Smooth muscle cell (in vitro differentiated cells): Measurements from ENCODE around the gene WIPF2. TPM values are rescaled to one million over a fixed set of nuclear protein-coding genes. Genes with fewer than 3 reads are reported as not detected.

ENCODE experiments used
- DNase-seq: peaks from one replicate; lab custom pipeline; 2025; ENCODE audit not compliant: unreplicated experiment; lab: John Stamatoyannopoulos, UW
- H2AFZ ChIP-seq: fragments of 200-600 bp; sonication (generic); 2 replicates; pipeline ENCODE4 v1.6.0; 2016; ENCODE audit warnings: antibody characterized with exemption, low read depth, mild to moderate bottlenecking
- H3F3A ChIP-seq: fragments of 200-600 bp; sonication (generic); 2 replicates; pipeline ENCODE4 v1.6.0; 2017; ENCODE audit warnings: antibody characterized with exemption, low read depth
- H3K27ac ChIP-seq: fragments of 200-600 bp; sonication (generic); 2 replicates; pipeline ENCODE4 v1.5.1; 2016; ENCODE audit warnings: low read depth, mild to moderate bottlenecking
- H3K27me3 ChIP-seq: fragments of 200-600 bp; sonication (generic); 2 replicates; pipeline ENCODE4 v1.6.1; 2016; ENCODE audit warnings: low read depth, mild to moderate bottlenecking
- H3K36me3 ChIP-seq: fragments of 200-600 bp; sonication (generic); 2 replicates; pipeline ENCODE4 v1.5.1; 2016; ENCODE audit warnings: low read depth
- H3K4me1 ChIP-seq: fragments of 200-600 bp; sonication (generic); 2 replicates; pipeline ENCODE4 v1.5.1; 2016; ENCODE audit warnings: low read depth
- H3K4me2 ChIP-seq: fragments of 200-600 bp; sonication (generic); 2 replicates; pipeline ENCODE4 v1.6.0; 2016; ENCODE audit warnings: mild to moderate bottlenecking
- H3K4me3 ChIP-seq: fragments of 200-600 bp; sonication (generic); 2 replicates; pipeline ENCODE4 v1.5.1; 2016; ENCODE audit warnings: mild to moderate bottlenecking
- H3K79me2 ChIP-seq: fragments of 200-600 bp; sonication (generic); 2 replicates; pipeline ENCODE4 v1.6.0; 2016; ENCODE audit warnings: low read depth, mild to moderate bottlenecking
- H3K9ac ChIP-seq: fragments of 200-600 bp; sonication (generic); 2 replicates; pipeline ENCODE4 v1.6.0; 2016; ENCODE audit warnings: low read depth
- H3K9me3 ChIP-seq: fragments of 200-600 bp; sonication (generic); replicated peaks from 2 replicates; pipeline ENCODE4 v1.5.1; 2016; ENCODE audit warnings: low read depth
- H4K20me1 ChIP-seq: fragments of 200-600 bp; sonication (generic); 2 replicates; pipeline ENCODE4 v1.6.0; 2016; ENCODE audit warnings: low read depth
- WGBS: methylation state at CpG from one replicate; pipeline ENCODE4 v1.1.7; 2016; ENCODE audit warnings: low lambda C conversion rate; 5-methylcytosine and 5-hydroxymethylcytosine counted together
- polyA plus RNA-seq: library from polyadenylated mRNA; unstranded; fragments of >200 nt; fragmentation: Nextera tagmentation; extraction: Ambion mirVana; gene quantifications from 2 replicates; pipeline ENCODE4 v1.2.1, GENCODE V29; 2016
- total RNA-seq: library from RNA; depleted of rRNA; stranded (reverse); fragments of >200 nt; gene quantifications from 2 replicates; pipeline ENCODE4 v1.2.3, GENCODE V29; 2014
- TF ChIP-seq, protein P1 (sequence below): fragments of 200-600 bp; sonication (generic); IDR thresholded peaks from 2 replicates; pipeline ENCODE4 v1.5.1; 2017; ENCODE audit warnings: borderline replicate concordance, mild to moderate bottlenecking, antibody characterized with exemption; ENCODE audit not compliant: insufficient read depth, poor library complexity, severe bottlenecking

The WIPF2 gene
- total and polyA plus RNA-seq, 2 experiments from 2014 or later = 6.7 to 13.9 TPM

DNA sequence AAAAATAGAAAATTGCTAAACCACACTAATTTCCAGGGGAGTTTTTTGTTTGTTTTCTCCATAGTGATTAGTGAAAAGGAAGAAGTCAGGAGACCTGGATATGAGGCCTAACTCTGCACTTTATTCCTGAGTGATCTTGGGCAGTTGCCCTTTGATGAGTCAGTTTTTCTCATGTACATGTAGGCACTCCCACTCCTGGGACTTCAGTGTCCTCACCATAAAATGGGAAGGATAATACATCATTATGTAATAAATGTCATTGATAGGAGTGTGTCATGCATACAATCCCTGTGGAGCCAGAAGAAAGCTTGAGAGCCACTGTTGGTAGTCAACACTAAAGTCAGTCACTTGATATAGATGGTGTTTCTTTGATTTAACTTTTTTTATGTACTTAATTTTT lies 32.5 kb downstream of the WIPF2 start:
- H3K9ac ChIP-seq = no peak overlapping the region
- no peaks in the 10 kb centered on the region for H3K4me1 ChIP-seq
- H3K36me3 ChIP-seq = peaks cover 5% of the 10 kb centered on the region
- no peaks in the 10 kb centered on the region for H3K27me3 ChIP-seq
- no peak for DNase-seq
- H3K9me3 ChIP-seq = no peaks in the 10 kb centered on the region
- peaks cover 80% of the 10 kb centered on the region for H3K79me2 ChIP-seq
- no peak overlapping the region for H3K4me3 ChIP-seq
- H3K27ac ChIP-seq = peak overlapping the region; percentile 69
- H2AFZ ChIP-seq = no peak overlapping the region
- peaks cover 7% of the 10 kb centered on the region for H3F3A ChIP-seq
- TF ChIP-seq, protein P1, sequence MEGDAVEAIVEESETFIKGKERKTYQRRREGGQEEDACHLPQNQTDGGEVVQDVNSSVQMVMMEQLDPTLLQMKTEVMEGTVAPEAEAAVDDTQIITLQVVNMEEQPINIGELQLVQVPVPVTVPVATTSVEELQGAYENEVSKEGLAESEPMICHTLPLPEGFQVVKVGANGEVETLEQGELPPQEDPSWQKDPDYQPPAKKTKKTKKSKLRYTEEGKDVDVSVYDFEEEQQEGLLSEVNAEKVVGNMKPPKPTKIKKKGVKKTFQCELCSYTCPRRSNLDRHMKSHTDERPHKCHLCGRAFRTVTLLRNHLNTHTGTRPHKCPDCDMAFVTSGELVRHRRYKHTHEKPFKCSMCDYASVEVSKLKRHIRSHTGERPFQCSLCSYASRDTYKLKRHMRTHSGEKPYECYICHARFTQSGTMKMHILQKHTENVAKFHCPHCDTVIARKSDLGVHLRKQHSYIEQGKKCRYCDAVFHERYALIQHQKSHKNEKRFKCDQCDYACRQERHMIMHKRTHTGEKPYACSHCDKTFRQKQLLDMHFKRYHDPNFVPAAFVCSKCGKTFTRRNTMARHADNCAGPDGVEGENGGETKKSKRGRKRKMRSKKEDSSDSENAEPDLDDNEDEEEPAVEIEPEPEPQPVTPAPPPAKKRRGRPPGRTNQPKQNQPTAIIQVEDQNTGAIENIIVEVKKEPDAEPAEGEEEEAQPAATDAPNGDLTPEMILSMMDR = no peak
- H3K4me2 ChIP-seq = no peak overlapping the region
- H4K20me1 ChIP-seq = peaks cover 96% of the 10 kb centered on the region

DNA sequence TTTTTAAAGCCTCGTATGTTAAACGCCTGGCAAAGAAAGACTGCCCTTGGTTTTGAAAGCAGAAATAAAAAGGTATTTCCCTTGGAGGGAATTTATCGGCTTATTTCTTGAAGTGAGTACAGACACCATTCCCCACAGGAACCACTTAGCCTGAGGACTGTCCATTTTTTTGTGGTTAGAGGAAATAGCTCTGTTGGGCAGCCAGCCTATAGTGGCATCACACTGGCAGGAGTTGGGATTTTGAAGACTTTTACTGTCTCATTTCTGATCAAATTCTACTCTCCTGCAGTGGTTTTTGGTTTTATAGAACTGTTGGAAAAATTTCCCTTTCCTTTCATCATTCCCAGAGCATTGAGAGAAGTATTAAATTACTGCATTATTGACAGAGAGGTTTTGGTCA lies 34.5 kb downstream of the WIPF2 start:
- Histone ChIP-seq H4K20me1 (peaks cover 79% of the 10 kb centered on the region), H3K4me2 (no peak overlapping the region), H2AFZ (no peak overlapping the region), H3K79me2 (peaks cover 64% of the 10 kb centered on the region), H3K27ac (peak overlapping the region; percentile 24), H3K27me3 (no peaks in the 10 kb centered on the region), H3F3A (peaks cover 3% of the 10 kb centered on the region), H3K36me3 (peaks cover 7% of the 10 kb centered on the region), H3K4me3 (no peak overlapping the region), H3K9ac (no peak overlapping the region), H3K9me3 (no peaks in the 10 kb centered on the region), H3K4me1 (no peaks in the 10 kb centered on the region)
- WGBS = 92% methylated on average over 3 of the region's 3 CpGs
- DNase-seq = no peak
- TF ChIP-seq, protein P1 = no peak

DNA sequence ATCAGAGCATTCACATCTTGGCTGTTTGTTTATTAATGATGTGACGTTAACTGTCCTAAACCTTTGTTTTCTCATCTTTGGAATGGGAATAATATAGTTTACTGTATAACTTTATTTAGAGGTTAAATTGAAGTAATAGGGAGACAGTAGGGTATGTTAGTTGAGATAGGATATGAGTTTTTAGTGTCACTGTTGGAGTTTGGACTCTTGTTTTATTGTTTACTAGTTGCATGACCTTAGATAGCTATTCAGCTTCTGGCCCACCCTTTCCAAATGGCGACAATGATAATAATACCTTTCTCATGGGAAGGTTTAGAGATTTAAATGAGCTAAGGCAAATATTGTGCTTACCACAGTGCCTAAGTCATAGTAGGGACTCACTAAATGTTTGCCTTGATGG lies 40.4 kb downstream of the WIPF2 start:
- H3K27ac ChIP-seq = no peak overlapping the region
- DNase-seq = no peak
- no peak overlapping the region for H3K4me2 ChIP-seq
- peaks cover 14% of the 10 kb centered on the region for H3K79me2 ChIP-seq
- H3K36me3 ChIP-seq = peaks cover 18% of the 10 kb centered on the region
- H2AFZ ChIP-seq = no peak overlapping the region
- H3F3A ChIP-seq = no peaks in the 10 kb centered on the region
- no peak overlapping the region for H3K9ac ChIP-seq
- peaks cover 48% of the 10 kb centered on the region for H4K20me1 ChIP-seq
- no peaks in the 10 kb centered on the region for H3K9me3 ChIP-seq
- H3K27me3 ChIP-seq = no peaks in the 10 kb centered on the region
- no peak overlapping the region for H3K4me3 ChIP-seq
- H3K4me1 ChIP-seq = no peaks in the 10 kb centered on the region
- TF ChIP-seq, protein P1 = no peak
- WGBS = 97% methylated on average over 2 of the region's 2 CpGs

DNA sequence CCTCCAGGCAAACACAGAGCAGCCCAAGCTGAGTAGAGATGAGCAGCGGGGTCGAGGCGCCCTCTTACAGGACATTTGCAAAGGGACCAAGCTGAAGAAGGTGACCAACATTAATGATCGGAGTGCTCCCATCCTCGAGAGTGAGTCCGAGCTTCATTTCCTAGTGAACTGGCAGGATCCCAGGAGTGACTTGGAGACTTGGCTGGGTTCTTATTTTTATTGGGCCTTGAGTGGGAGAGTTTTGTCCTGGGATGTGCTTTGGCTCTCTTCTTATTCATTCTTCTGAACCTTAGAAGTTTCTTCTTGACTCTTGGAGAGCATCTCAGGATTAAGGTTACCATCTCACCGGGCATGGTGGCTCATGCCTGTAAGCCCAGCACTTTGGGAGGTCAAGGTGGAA lies 41.4 kb downstream of the WIPF2 start:
- Histone ChIP-seq H3K4me3 (no peak overlapping the region), H3K36me3 (peaks cover 18% of the 10 kb centered on the region), H3K4me1 (no peaks in the 10 kb centered on the region), H3F3A (no peaks in the 10 kb centered on the region), H3K4me2 (no peak overlapping the region), H3K27me3 (no peaks in the 10 kb centered on the region), H2AFZ (no peak overlapping the region), H3K9ac (no peak overlapping the region), H4K20me1 (peaks cover 38% of the 10 kb centered on the region), H3K27ac (no peak overlapping the region), H3K79me2 (peaks cover 6% of the 10 kb centered on the region), H3K9me3 (no peaks in the 10 kb centered on the region)
- DNase-seq = no peak
- WGBS = over 99% methylated on average over 7 of the region's 7 CpGs
- TF ChIP-seq, protein P1 = no peak
